ENCODE results near the gene LHFPL2. TPM values are rescaled to one million over a fixed set of nuclear protein-coding genes. Genes with fewer than 3 reads are reported as not detected.

The LHFPL2 gene
- total RNA-seq, 1 donor from 2014 or later: 5.4 TPM

DNA sequence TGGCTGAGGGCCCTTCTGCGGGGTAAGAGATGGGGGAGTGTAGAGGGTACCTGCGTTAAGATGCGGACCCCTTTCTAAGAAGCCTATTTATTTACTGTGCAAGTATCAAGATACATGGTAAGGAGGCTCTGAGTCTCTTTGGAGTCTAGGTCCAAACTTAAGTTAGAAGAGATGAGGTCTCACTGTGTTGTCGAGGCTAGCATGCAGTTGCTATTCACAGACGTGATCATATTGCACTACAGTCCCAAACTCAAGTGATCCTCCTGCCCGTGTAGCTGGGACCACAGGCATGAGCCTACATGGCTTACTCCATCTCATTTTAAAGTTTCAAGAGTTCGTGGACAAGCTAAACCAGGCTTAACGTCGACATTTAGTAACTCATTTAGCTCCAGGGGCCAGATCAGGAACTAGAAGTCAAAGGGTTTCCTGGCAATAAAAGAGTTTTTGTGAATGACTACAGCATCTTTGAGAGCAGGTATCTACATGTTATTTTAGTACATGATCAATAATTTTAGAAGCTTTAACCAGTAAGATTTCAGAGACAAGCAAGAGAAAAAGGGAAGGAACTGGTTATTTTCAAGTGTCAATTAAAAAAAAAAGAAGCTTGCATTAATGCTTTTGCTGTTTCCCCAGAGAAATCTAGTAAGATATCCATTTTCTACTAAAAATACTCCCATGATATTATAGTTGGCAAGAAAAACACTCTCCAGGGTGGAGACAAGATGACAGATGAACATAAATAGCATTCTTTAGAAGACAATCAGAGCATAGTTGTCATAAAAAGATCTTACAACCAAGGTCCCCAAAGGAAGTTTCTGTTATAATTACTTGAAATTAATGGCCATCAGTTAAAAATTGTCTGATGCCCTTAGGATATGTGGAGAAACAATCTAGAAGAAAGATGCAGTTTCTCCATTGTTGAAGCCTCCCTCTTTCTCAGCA lies 146.9 kb downstream of the LHFPL2 start:
- intact Hi-C loops (cut with micrococcal nuclease): no loop called here
- no peak for ATAC-seq

DNA sequence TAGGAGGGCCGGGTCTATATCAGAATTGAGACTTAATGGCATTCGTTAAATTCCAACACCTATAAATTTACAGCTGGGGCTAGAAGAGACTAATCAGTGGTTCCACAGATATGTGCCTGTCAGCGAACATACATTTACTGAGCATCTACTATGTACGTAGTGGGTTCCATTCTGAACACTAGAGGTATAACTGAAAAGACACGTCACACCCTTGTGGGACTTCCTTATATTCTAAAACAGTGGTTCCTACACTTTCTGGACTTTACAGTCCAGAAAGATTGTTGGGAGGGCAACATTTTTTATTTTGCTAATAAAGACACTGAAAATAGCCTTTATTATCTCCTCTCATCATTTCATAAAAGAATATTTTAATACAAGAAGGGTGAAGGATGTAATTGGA lies 147.7 kb downstream of the LHFPL2 start:
- intact Hi-C loops (cut with micrococcal nuclease): no loop called here
- DNase-seq (no peak), ATAC-seq (no peak)

More for the DNA sequence above, 146.9 kb downstream of the LHFPL2 start:
- no peak for DNase-seq

DNA sequence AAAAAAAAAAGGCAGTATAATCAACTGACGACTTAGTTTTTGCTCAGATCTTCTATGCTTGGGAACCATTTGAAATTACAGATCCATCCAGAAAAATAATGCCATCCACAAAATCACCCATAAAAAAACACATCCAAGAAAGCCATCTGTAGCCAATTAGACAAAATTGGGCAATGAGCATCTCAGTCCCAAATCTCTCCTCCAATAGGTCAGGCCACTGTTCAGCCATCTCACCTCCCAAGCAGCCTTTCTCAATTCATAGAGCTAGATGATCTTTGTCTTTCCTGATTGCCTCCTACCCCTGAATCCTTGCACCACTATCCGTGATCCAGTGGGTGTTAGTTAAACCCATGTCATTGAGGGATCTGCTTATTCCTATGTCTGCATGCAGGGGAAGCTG lies 148.5 kb downstream of the LHFPL2 start:
- intact Hi-C loops (cut with micrococcal nuclease): no loop called here
- DNase-seq (no peak), ATAC-seq (no peak)

DNA sequence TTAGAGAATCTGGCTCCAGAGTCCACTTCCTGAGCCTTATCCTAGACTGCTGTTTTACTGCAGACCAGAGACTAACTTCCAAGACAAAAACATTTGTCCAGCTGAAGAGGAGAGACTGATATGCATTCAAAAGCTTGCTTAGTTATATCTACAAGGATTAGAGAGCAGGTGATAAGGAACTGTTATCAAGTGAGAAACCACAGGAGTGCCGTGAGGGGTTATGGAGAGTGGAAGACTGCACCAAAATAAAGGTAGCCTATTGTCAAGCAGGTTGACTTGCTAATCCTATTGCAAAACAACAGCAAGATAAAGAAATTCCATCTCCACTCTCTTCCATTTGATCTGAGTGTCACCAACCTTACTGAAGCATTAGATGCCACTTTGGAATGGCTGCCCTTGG lies 149.1 kb downstream of the LHFPL2 start:
- no peak for DNase-seq
- intact Hi-C loops (cut with micrococcal nuclease): no loop called here
- ATAC-seq: no peak

GRCh38 chr5:78497573-78498533 lies 150.7 kb downstream of the LHFPL2 start:
- DNase-seq: peak; percentile 62
- intact Hi-C loops (cut with micrococcal nuclease): no loop called here
- peak; percentile 78 for ATAC-seq

- peak; percentile 41 for ATAC-seq
- intact Hi-C loops (cut with micrococcal nuclease): no loop called here
Measured at GRCh38 chr5:78496373-78496772, 152.2 kb downstream of the LHFPL2 start.

GRCh38 chr5:78495800-78496199 lies 152.8 kb downstream of the LHFPL2 start:
- intact Hi-C loops (cut with micrococcal nuclease): no loop called here
- DNase-seq (no peak), ATAC-seq (no peak)

More at GRCh38 chr5:78496373-78496772, 152.2 kb downstream of the LHFPL2 start:
- DNase-seq: no peak

DNA sequence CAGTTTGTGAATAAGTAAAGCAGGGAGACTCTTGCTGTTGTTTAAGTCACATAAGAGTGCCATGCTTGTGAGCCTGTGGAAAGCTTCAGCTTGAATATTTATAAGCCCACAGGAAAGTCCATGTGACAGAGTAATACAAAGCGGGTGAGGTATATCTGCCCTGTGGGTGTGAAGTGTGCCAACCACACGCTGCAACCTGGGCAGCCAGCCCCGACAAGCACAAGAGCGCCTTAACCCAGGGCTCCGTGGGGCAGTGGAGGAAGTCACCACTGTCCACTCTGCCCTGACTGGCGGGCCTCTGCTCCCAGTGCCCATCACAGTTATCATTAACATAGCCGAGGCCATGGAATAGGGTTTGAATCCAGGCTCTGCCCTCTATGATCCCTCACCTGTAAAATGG lies 155.9 kb downstream of the LHFPL2 start:
- ATAC-seq (peak; percentile 51), DNase-seq (no peak)
- intact Hi-C loops (cut with micrococcal nuclease): no loop called here

- ATAC-seq: no peak
- intact Hi-C loops (cut with micrococcal nuclease): no loop called here
Measured at GRCh38 chr5:78492224-78492623, 156.3 kb downstream of the LHFPL2 start.

GRCh38 chr5:78490709-78491485 lies 157.7 kb downstream of the LHFPL2 start:
- ATAC-seq (no peak), DNase-seq (no peak)
- intact Hi-C loops (cut with micrococcal nuclease): no loop called here

More at GRCh38 chr5:78492224-78492623, 156.3 kb downstream of the LHFPL2 start:
- DNase-seq: no peak

DNA sequence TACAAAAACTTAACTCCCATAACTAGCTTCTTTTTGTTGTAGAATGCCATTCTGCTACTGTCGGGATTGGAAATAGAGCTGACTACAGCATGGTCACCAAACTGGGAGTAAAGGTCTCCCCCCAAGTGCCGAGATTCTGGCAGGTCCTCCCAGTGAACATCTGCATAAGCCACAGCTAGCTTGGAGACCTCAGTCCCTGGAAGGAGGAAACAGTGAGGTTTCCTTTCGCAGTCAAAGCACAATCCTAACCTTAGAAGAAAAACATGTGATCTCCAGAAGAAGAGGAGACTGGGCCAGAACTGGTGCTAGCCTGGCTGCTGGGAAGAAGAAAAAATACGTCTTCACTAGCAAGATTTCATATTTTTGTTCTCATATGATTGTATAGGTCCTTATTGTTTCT lies 160.7 kb downstream of the LHFPL2 start:
- DNase-seq (no peak), ATAC-seq (no peak)
- intact Hi-C loops (cut with micrococcal nuclease): no loop called here

GRCh38 chr5:78486218-78486617 lies 162.4 kb downstream of the LHFPL2 start:
- intact Hi-C loops (cut with micrococcal nuclease): no loop called here
- DNase-seq (no peak), ATAC-seq (peak; percentile 31)

DNA sequence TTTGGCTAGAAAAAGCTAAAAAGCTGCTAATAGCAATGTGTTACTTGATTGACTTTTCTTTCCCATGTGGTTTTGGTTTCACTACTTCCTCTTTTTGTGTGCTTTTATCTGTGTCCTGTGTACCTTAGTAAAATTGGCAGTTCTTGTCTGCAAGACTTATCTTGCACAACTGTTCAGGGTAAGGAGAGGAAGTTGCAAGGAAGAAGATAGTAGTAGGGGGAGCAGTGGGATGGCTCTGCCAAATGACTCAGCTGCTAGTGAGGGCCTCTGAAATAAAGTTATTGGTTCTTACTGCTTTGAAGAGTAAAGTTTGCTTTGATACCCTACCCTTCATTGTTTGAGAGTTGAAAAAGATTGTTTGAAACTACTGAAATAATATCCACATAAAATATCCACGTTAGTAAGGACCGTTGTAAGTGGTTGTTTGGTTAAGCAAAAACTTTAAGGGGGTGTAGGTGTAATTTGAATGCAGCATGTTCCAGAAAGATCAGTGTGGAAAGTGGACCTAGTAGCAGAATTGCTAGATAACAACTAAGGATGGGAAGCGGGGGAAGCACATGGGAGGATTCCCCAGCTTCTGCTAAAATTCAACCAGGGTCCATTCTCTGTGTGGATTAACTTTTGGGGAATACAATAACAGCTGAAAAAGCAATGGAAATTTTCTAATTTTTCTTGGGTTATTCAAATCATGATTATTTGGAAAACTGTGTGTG lies 164.6 kb downstream of the LHFPL2 start:
- peak; percentile 76 for ATAC-seq
- DNase-seq: no peak
- intact Hi-C loops (cut with micrococcal nuclease): no loop called here

DNA sequence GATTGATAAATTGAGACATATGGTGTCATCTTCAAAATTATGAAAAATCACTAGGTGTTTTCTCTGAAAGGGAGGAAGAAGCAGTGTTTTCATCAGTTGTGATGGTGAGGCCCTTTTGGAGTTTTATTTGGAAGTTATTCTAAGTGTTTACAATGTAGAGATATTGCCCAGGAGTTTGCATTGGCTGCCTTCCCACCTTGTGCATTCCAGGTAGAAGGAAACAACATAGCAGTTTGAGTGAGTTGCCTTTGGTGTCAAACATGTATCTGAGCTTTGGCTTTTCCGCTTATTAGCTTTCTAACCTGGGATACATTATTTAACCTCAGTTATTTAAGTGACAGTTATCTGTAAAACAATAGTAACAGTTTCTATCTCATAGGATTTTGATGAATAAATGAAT lies 165.6 kb downstream of the LHFPL2 start:
- no peak for ATAC-seq
- intact Hi-C loops (cut with micrococcal nuclease): no loop called here
- no peak for DNase-seq

- ATAC-seq: no peak
- no peak for DNase-seq
- intact Hi-C loops (cut with micrococcal nuclease): no loop called here
Measured at GRCh38 chr5:78476795-78477194, 171.8 kb downstream of the LHFPL2 start.

- intact Hi-C loops (cut with micrococcal nuclease): no loop called here
- no peak for DNase-seq
- ATAC-seq: no peak
Measured at GRCh38 chr5:78475370-78475769, 173.2 kb downstream of the LHFPL2 start.

DNA sequence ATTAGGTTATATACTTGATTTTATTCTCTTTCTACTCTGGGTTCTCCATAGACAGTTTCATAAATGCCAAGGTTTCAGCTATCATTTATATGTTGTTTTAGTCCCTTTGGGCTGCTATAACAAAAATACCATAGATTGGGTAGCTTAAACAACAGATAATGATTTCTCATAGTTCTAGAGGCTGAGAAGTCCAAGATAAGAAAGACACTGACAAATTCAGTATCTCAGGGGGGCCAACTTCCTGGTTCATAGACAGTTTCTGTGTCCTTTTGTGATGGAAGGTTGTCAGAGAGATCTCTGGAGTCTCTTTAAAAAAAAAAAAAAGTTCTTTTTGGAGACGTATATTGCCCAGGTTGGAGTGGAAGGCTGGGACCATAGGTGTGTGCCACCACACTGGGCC lies 174.8 kb downstream of the LHFPL2 start:
- intact Hi-C loops (cut with micrococcal nuclease): no loop called here
- DNase-seq: no peak
- no peak for ATAC-seq

GRCh38 chr5:78472469-78473106 lies 176.0 kb downstream of the LHFPL2 start:
- ATAC-seq (peak; percentile 66), DNase-seq (no peak)
- intact Hi-C loops (cut with micrococcal nuclease): no loop called here

Measured in left ventricle myocardium superior (tissue), 1 donor.